ENCODE measurements around the gene CA7.
A peak's percentile ranks its signal among the peaks of the same experiment; 100 is the strongest.
"Not testable (repeated sequence)": the region's sequence is repeated elsewhere in the genome, so short reads cannot be mapped to it uniquely, and the experiment has no call there.

CA7 gene

DNA sequence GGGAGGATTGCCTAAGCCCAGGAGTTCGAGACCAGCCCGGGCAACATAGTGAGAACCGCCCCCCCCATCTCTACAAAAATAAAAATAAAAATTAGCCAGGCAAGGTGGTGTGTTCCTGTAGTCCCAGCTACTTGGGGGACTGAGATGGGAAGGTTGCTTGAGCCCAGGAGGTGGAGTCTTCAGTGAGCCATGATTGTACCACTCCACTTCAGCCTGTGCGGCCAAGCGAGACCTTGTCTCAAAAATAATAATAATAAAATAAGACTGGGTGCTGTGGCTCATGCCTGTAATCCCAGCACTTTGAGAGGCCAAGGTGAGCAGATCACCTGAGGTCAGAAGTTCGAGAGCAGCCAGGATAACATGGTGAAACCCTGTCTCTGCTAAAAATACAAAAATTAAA lies 47.6 kb downstream of the CA7 start:
- no peak for DNase-seq (ENCODE audit: low read depth)
- H3K4me3 ChIP-seq (ENCODE audit: low read length), result no peak overlapping the region
- TF ChIP-seq, protein P1, sequence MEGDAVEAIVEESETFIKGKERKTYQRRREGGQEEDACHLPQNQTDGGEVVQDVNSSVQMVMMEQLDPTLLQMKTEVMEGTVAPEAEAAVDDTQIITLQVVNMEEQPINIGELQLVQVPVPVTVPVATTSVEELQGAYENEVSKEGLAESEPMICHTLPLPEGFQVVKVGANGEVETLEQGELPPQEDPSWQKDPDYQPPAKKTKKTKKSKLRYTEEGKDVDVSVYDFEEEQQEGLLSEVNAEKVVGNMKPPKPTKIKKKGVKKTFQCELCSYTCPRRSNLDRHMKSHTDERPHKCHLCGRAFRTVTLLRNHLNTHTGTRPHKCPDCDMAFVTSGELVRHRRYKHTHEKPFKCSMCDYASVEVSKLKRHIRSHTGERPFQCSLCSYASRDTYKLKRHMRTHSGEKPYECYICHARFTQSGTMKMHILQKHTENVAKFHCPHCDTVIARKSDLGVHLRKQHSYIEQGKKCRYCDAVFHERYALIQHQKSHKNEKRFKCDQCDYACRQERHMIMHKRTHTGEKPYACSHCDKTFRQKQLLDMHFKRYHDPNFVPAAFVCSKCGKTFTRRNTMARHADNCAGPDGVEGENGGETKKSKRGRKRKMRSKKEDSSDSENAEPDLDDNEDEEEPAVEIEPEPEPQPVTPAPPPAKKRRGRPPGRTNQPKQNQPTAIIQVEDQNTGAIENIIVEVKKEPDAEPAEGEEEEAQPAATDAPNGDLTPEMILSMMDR (IDR thresholded peaks at IDR 0.05; ENCODE audit: insufficient read depth, low read depth, low read length, missing control alignments), result no peak

GRCh38 chr16:66894055-66894454 lies 49.8 kb downstream of the CA7 start:
- TF ChIP-seq, protein P1 (IDR thresholded peaks at IDR 0.05; ENCODE audit: insufficient read depth, low read depth, low read length, missing control alignments), result no peak
- H3K4me3 ChIP-seq (ENCODE audit: low read length), result no peak overlapping the region

DNA sequence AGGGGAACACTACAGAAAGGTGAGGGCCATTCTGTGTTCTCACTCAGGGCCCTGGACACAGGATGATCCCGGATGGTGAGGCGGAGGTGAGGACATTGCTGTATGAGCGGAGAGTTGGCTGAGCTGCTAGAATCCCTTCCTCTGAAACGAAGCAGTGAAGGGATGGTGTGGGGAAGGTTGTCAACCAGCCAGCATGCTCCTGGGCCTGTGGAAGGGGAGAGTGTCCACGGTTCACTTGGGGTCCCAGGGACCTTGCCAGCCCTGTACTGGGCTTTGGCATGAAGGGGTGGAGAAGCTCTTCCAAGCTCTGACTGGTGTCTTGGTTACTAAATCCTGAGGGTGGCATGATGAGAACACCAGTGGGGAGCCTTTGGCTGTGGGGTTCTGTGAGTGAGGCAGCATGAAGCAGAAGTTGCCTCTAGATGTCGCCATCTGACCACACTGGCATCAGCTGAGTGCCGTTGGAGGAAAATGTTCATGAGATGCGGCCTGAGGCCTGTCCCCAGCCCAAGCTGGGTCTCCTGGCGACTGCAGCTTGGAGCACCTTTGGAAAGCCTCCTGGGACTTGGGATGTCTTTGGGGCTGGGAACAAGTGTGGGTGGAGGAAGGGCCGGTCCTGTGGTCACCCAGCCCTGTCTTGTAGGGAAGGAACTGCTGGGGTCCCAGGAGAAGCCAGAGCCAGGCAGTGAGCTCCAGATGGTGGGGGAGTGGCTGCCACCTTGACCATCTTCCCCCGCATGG lies 50.9 kb downstream of the CA7 start:
- DNase-seq (ENCODE audit: low read depth), result peak; percentile 84
- H3K4me3 ChIP-seq (ENCODE audit: low read length), result no peak overlapping the region
- TF ChIP-seq, protein P1 (IDR thresholded peaks at IDR 0.05; ENCODE audit: insufficient read depth, low read depth, low read length, missing control alignments), result peak; percentile 98

More at GRCh38 chr16:66894055-66894454, 49.8 kb downstream of the CA7 start:
- DNase-seq (ENCODE audit: low read depth), result no peak

GRCh38 chr16:66895689-66895979 lies 51.4 kb downstream of the CA7 start:
- H3K4me3 ChIP-seq (ENCODE audit: low read length), result no peak overlapping the region
- DNase-seq (ENCODE audit: low read depth), result no peak
- TF ChIP-seq, protein P1 (IDR thresholded peaks at IDR 0.05; ENCODE audit: insufficient read depth, low read depth, low read length, missing control alignments), result no peak

DNA sequence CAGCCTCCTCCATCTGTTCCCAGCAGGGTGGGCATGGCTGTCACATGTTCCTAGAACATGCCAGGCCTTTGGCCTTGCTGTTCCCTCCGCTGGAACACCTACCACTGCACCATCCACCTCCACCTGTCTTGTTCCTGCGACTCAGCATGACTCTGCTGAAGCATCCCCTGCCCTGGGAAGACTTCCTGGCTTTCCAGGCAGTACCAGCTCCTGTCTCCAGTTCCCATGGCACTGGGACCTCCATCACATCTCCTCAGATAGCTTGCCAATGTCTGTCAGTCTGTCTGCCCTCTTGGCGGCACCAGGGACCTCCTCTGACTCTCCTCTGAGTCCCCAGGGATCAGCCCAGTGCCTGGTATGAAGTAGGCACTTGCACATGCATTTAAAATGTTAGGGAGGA lies 51.8 kb downstream of the CA7 start:
- H3K4me3 ChIP-seq (ENCODE audit: low read length), result no peak overlapping the region
- DNase-seq (ENCODE audit: low read depth), result peak; percentile 55
- TF ChIP-seq, protein P1 (IDR thresholded peaks at IDR 0.05; ENCODE audit: insufficient read depth, low read depth, low read length, missing control alignments), result no peak

GRCh38 chr16:66896682-66897081 lies 52.5 kb downstream of the CA7 start:
- H3K4me3 ChIP-seq (ENCODE audit: low read length), result not testable (repeated sequence)
- DNase-seq (ENCODE audit: low read depth), result peak; percentile 67

DNA sequence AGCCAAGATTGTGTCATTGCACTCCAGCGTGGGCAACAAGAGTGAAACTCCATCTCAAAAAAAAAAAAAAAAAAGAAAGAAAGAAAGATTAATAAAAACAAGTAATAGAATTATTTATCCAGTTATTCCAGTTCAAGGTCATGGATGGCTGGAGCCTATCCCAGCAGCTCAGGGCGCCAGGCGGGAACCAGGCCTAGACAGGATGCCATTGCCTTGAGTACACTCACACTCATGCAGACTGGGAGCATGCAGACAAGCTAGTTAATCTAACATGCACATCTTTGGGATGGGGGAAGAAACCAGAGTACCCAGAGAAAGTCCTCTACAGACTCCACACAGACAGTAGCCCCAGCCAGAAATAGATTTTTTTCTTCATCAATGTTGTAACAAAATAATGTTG lies 54.0 kb downstream of the CA7 start:
- DNase-seq (ENCODE audit: low read depth), result peak; percentile 92
- no peak overlapping the region for H3K4me3 ChIP-seq (ENCODE audit: low read length)
- TF ChIP-seq, protein P1 (IDR thresholded peaks at IDR 0.05; ENCODE audit: insufficient read depth, low read depth, low read length, missing control alignments), result no peak
